Measurements from ENCODE around the gene UTP18.

GRCh38 chr17:51335883-51336822 lies 75.8 kb downstream of the UTP18 start:
- TF ChIP-seq CTCF (conservative IDR thresholded peaks at IDR 0.05; ENCODE audit: low read length) (no peak), EZH2phosphoT487 (IDR thresholded peaks at IDR 0.05; ENCODE audit: borderline replicate concordance) (no peak)
